Caco-2 (cell line): ENCODE results near the gene HDAC4. TPM values are rescaled to one million over a fixed set of nuclear protein-coding genes. Genes with fewer than 3 reads are reported as not detected.

Source experiments
- BruUV-seq: library from RNA; stranded (reverse); fragments of 400-500 nt; replicated peaks from 2 replicates; lab custom pipeline; 2021; lab: Mats Ljungman, UMichigan
- CTCF ChIA-PET: fragments of 300-600 bp; sonication (Branson Sonifier 250); formaldehyde crosslinking; loops from one replicate; lab custom pipeline; 2022; ENCODE audit warnings: antibody characterized with exemption; lab: Charles Lee
- POLR2A ChIA-PET: fragments of 300-600 bp; sonication (Branson Sonifier 250); formaldehyde crosslinking; loops from one replicate; lab custom pipeline; 2022; ENCODE audit warnings: antibody characterized with exemption; lab: Charles Lee
- DNase-seq, 2 experiments: peaks; one replicate each; pipeline versions ENCODE4 v3.0.0 to v3.0.0-alpha.2; 2020 to 2022
- H3K27me3 ChIP-seq: replicated peaks from 2 replicates; pipeline ENCODE4 v1.6.0; 2011; ENCODE audit warnings: low read length; ENCODE audit not compliant: control insufficient read depth, insufficient read depth
- H3K36me3 ChIP-seq: 2 replicates; pipeline ENCODE4 v1.5.1; 2011; ENCODE audit warnings: low read length; ENCODE audit not compliant: control insufficient read depth, insufficient read depth
- H3K4me1 ChIP-seq: fragments of 250-450 bp; sonication (Bioruptor Pico); 2 replicates; pipeline ENCODE4 v1.5.1; 2020; ENCODE audit warnings: mild to moderate bottlenecking
- H3K4me3 ChIP-seq: 2 replicates; pipeline ENCODE4 v1.5.1; 2011; ENCODE audit warnings: low read depth, mild to moderate bottlenecking, control low read depth, low read length
- H3K9me3 ChIP-seq: fragments of 250-450 bp; sonication (Bioruptor Pico); 2 replicates; pipeline ENCODE4 v1.5.1; 2020; ENCODE audit warnings: mild to moderate bottlenecking, moderate library complexity
- H3K27ac Mint-ChIP-seq: one replicate; pipeline ENCODE4 v1.8.0; 2022; ENCODE audit warnings: mixed read lengths; ENCODE audit not compliant: unreplicated experiment
- H3K27me3 Mint-ChIP-seq: one replicate; pipeline ENCODE4 v1.8.0; 2022; ENCODE audit warnings: mixed read lengths; ENCODE audit not compliant: insufficient read depth, unreplicated experiment
- H3K36me3 Mint-ChIP-seq: one replicate; pipeline ENCODE4 v1.8.0; 2022; ENCODE audit warnings: mild to moderate bottlenecking, mixed read lengths; ENCODE audit not compliant: insufficient read depth, unreplicated experiment
- H3K4me1 Mint-ChIP-seq: one replicate; pipeline ENCODE4 v1.8.0; 2022; ENCODE audit warnings: low read depth, mixed read lengths; ENCODE audit not compliant: unreplicated experiment
- H3K4me3 Mint-ChIP-seq: one replicate; pipeline ENCODE4 v1.8.0; 2022; ENCODE audit warnings: mild to moderate bottlenecking, moderate library complexity, mixed read lengths; ENCODE audit not compliant: unreplicated experiment
- H3K9me3 Mint-ChIP-seq: one replicate; pipeline ENCODE4 v1.8.0; 2022; ENCODE audit warnings: mixed read lengths; ENCODE audit not compliant: unreplicated experiment
- intact Hi-C: fragments of 100-400 bp; cut with micrococcal nuclease; formaldehyde crosslinking; loops from one replicate; pipeline ENCODE4 v1.10.0; 2022; ENCODE audit not compliant: unreplicated experiment
- total RNA-seq: library from RNA; stranded (reverse); gene quantifications from 2 replicates; pipeline ENCODE4 v1.2.3, GENCODE V29; 2022
- TF ChIP-seq, protein P1 (sequence below), 2 experiments: fragments of 200-600 bp in 1 of 2; IDR thresholded peaks; 1 replicate in 1 of 2; 2 replicates in 1 of 2; pipeline versions ENCODE4 v1.5.1 to v1.8.0; 2011 to 2022; ENCODE audit warnings: antibody characterized with exemption in 1 of 2, control low read depth in 1 of 2, inconsistent platforms in 1 of 2, low read depth in 1 of 2, low read length in 1 of 2, mild to moderate bottlenecking in 1 of 2, moderate library complexity in 1 of 2; ENCODE audit not compliant: insufficient read depth in 1 of 2, severe bottlenecking in 1 of 2, unreplicated experiment in 1 of 2

The HDAC4 gene
- total RNA-seq, 1 experiment from 2014 or later = 15.5 TPM

GRCh38 chr2:239052798-239053665 is 347.8 kb downstream of the HDAC4 start:
- Mint-ChIP-seq H3K36me3 (no peaks in the 10 kb centered on the region), H3K27me3 (no peaks in the 10 kb centered on the region), H3K27ac (no peak overlapping the region), H3K9me3 (no peaks in the 10 kb centered on the region), H3K4me1 (no peaks in the 10 kb centered on the region), H3K4me3 (no peak overlapping the region)
- intact Hi-C loops = no loop called here
- H3K27me3 ChIP-seq = no peaks in the 10 kb centered on the region
- no peaks in the 10 kb centered on the region for H3K9me3 ChIP-seq
- no TSS peak for BruUV-seq
- no peak overlapping the region for H3K4me3 ChIP-seq
- no peak for DNase-seq
- no peaks in the 10 kb centered on the region for H3K4me1 ChIP-seq
- TF ChIP-seq, protein P1, sequence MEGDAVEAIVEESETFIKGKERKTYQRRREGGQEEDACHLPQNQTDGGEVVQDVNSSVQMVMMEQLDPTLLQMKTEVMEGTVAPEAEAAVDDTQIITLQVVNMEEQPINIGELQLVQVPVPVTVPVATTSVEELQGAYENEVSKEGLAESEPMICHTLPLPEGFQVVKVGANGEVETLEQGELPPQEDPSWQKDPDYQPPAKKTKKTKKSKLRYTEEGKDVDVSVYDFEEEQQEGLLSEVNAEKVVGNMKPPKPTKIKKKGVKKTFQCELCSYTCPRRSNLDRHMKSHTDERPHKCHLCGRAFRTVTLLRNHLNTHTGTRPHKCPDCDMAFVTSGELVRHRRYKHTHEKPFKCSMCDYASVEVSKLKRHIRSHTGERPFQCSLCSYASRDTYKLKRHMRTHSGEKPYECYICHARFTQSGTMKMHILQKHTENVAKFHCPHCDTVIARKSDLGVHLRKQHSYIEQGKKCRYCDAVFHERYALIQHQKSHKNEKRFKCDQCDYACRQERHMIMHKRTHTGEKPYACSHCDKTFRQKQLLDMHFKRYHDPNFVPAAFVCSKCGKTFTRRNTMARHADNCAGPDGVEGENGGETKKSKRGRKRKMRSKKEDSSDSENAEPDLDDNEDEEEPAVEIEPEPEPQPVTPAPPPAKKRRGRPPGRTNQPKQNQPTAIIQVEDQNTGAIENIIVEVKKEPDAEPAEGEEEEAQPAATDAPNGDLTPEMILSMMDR (IDR thresholded peaks at IDR 0.05; ENCODE audit: insufficient read depth in 1 of 2, low read depth in 1 of 2, low read length in 1 of 2, severe bottlenecking in 1 of 2, unreplicated experiment in 1 of 2) = no peak
- H3K36me3 ChIP-seq = no peaks in the 10 kb centered on the region
- ChIA-PET POLR2A (no interaction called here), CTCF (no interaction called here)

- Mint-ChIP-seq H3K27ac (no peak overlapping the region), H3K4me3 (no peak overlapping the region), H3K9me3 (no peaks in the 10 kb centered on the region), H3K36me3 (no peaks in the 10 kb centered on the region), H3K4me1 (no peaks in the 10 kb centered on the region), H3K27me3 (no peaks in the 10 kb centered on the region)
- ChIA-PET CTCF (no interaction called here), POLR2A (no interaction called here)
- TF ChIP-seq, protein P1 (IDR thresholded peaks at IDR 0.05; ENCODE audit: insufficient read depth in 1 of 2, low read depth in 1 of 2, low read length in 1 of 2, severe bottlenecking in 1 of 2, unreplicated experiment in 1 of 2) = no peak
- H3K9me3 ChIP-seq = no peaks in the 10 kb centered on the region
- no peaks in the 10 kb centered on the region for H3K4me1 ChIP-seq
- H3K27me3 ChIP-seq = no peaks in the 10 kb centered on the region
- BruUV-seq = no TSS peak
- H3K4me3 ChIP-seq = no peak overlapping the region
- no peaks in the 10 kb centered on the region for H3K36me3 ChIP-seq
- intact Hi-C loops = no loop called here
- DNase-seq = no peak
Measured at GRCh38 chr2:239051891-239052445, 348.9 kb downstream of the HDAC4 start.

- intact Hi-C loops = no loop called here
- H3K9me3 ChIP-seq = no peaks in the 10 kb centered on the region
- no peak overlapping the region for H3K27ac Mint-ChIP-seq
- no peaks in the 10 kb centered on the region for H3K36me3 ChIP-seq
- H3K9me3 Mint-ChIP-seq = no peaks in the 10 kb centered on the region
- ChIA-PET CTCF (no interaction called here), POLR2A (no interaction called here)
- no peaks in the 10 kb centered on the region for H3K27me3 ChIP-seq
- BruUV-seq = no TSS peak
- H3K4me1 ChIP-seq = no peaks in the 10 kb centered on the region
- H3K4me3 ChIP-seq = no peak overlapping the region
- H3K36me3 Mint-ChIP-seq = no peaks in the 10 kb centered on the region
- TF ChIP-seq, protein P1 (IDR thresholded peaks at IDR 0.05; ENCODE audit: insufficient read depth in 1 of 2, low read depth in 1 of 2, low read length in 1 of 2, severe bottlenecking in 1 of 2, unreplicated experiment in 1 of 2) = no peak
- DNase-seq = no peak
- no peaks in the 10 kb centered on the region for H3K27me3 Mint-ChIP-seq
- no peak overlapping the region for H3K4me3 Mint-ChIP-seq
- H3K4me1 Mint-ChIP-seq = no peaks in the 10 kb centered on the region
Measured at GRCh38 chr2:239050252-239050649, 350.6 kb downstream of the HDAC4 start.
